ENCODE results near the gene KLRD1.
"Not testable (repeated sequence)": the region's sequence is repeated elsewhere in the genome, so short reads cannot be mapped to it uniquely, and the experiment has no call there.

The KLRD1 gene

GRCh38 chr12:10339053-10339840 is 31.6 kb downstream of the KLRD1 start:
- FAIRE-seq = no peak

- not testable (repeated sequence) for FAIRE-seq
These were observed 33.3 kb downstream of the KLRD1 start for GRCh38 chr12:10340946-10341345.

- FAIRE-seq = no peak
These were observed 34.3 kb downstream of the KLRD1 start for GRCh38 chr12:10341892-10342509.

DNA sequence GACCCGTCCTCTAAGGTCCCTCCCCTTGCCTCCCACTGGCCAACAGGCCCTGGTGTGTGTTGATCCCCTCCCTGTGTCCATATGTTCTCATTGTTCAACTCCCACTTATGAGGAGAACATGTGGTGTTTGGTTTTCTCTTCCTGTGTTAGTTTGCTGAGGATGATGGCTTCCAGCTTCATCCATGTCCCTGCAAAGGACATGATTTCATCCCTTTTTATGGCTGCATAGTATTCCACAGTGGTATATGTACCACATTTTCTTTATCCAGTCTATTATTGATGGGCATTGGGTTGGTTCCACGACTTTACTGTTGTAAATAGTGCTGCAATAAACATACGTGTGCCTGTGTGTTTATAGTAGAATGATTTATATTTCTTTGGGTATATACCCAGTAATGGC is 43.8 kb downstream of the KLRD1 start:
- FAIRE-seq = not testable (repeated sequence)

DNA sequence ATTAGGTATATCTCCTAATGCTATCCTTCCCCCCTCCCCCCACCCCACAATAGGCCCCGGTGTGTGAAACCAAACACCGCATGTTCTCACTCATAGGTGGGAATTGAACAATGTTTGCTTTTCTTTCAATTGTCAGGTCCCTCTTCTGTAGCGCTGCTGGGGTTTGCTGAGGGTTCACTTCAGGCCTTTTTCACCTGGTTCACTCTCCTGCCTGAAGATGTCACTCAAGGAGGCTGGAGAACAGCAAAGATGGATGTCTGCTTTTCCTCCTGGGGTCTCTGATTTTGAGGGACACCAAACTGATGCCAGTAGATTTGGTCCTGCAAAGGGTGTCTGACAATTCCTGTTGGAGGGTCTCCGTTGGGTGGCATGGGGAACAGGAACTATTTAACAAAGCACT is 46.4 kb downstream of the KLRD1 start:
- no peak for FAIRE-seq

- no peak for FAIRE-seq
These were observed 46.8 kb downstream of the KLRD1 start for GRCh38 chr12:10354502-10354901.

GRCh38 chr12:10358131-10358530 is 50.5 kb downstream of the KLRD1 start:
- no peak for FAIRE-seq

- no peak for FAIRE-seq
These were observed 51.3 kb downstream of the KLRD1 start for GRCh38 chr12:10358969-10359368.

- no peak for FAIRE-seq
These were observed 53.4 kb downstream of the KLRD1 start for GRCh38 chr12:10361084-10361483.

GRCh38 chr12:10361622-10362021 is 54.0 kb downstream of the KLRD1 start:
- FAIRE-seq = no peak

GRCh38 chr12:10362325-10362724 is 54.7 kb downstream of the KLRD1 start:
- no peak for FAIRE-seq

- FAIRE-seq = no peak
These were observed 55.4 kb downstream of the KLRD1 start for GRCh38 chr12:10362828-10363657.

DNA sequence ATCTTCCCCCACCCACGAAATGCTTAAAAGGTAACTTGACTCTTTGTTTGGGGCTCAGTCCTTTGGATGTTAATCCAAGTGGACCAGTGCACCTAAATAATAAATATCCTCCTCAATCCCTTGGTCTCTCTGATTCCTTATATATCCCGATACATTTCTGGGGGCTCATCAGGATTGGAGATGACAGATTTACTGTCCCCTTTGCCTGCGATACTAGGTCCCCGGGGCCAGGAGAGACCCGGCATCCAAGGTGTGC is 55.9 kb downstream of the KLRD1 start:
- FAIRE-seq = no peak

- FAIRE-seq = no peak
These were observed 56.5 kb downstream of the KLRD1 start for GRCh38 chr12:10363914-10364814.

GRCh38 chr12:10364815-10365622 is 57.3 kb downstream of the KLRD1 start:
- no peak for FAIRE-seq

DNA sequence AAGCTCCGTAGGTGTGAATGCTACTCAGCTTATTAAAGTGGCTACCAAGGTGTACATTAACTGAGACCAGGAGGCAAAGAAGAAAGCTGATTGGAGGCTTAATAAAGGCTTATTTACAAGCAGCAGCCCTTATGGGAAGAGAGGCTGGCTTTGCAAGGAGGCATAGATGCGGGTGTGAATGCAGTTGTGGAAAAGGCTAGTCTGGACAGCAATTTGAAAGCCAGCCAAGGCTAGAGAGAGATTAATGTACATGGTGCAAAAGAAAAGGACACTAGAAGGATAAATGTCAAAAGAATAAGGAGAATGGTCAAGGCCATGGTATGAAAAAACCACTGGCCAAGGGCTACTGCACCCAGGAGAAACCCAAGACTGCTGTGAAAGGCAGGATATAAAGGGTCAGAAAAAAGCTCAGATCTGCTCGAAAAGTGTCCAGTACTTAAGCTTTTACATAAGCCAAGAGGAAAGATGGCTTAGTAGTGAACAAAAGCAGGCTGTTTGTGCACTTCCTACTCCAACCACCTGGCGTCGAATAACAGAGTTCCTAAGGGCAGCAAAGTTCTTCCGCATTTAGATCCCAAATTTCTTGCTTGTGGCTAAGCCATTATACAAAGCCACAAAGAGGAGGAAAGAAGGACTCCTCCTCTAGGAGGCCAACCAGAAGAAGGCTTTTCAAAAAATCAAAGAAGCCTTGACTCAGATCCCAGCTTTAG is 58.2 kb downstream of the KLRD1 start:
- FAIRE-seq = no peak

DNA sequence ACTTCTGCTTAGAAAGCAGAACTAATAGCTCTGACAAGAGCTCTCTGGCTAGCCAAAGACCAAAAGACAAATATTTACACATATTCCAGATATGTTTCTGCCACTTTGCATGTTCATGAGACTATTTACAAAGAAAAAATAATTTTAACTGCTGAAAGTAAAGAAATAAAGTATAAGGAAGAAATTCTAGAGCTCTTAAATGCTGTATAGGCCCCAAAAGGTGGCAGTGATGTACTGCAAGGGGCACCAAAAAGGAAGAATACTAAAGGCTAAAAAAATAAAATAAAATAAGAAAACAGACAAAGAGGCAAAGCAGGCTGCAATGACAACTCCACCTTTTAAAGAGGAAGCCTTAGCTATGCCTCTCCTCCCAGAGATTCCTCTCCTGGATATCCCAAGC is 59.2 kb downstream of the KLRD1 start:
- no peak for FAIRE-seq

DNA sequence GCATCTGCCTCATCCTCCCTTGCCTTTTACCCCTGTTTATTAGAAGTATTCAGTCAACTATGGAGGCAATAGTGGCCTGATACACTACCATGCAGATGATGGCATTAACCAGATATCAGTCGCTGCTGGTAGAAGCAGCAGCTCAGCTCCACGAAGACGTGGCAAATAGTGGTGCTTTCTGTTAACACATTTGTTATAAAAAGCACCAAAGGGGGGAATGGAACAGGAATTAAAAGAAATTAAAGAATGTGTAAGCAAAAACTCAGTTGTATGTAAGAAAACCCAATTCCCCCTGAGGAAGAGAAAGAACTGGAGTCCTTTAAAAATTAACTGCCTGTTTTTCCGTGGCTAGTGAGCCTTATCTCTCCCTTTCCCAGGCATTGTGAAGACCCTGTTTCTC is 60.0 kb downstream of the KLRD1 start:
- FAIRE-seq = not testable (repeated sequence)

- FAIRE-seq = no peak
These were observed 60.8 kb downstream of the KLRD1 start for GRCh38 chr12:10368206-10369171.
